MM.1S (cell line): ENCODE measurements around the gene RET.

ENCODE experiments used
- DNase-seq: peaks from one replicate; pipeline ENCODE4 v3.0.0-alpha.2; 2015
- H2AFZ ChIP-seq: fragments of 300-600 bp; sonication (generic); 2 replicates; pipeline ENCODE4 v1.6.0; 2016; ENCODE audit warnings: antibody characterized with exemption, low read length
- H3F3A ChIP-seq: fragments of 300-600 bp; sonication (generic); 2 replicates; pipeline ENCODE4 v1.6.1; 2016; ENCODE audit warnings: mild to moderate bottlenecking, antibody characterized with exemption, low read length, moderate library complexity, mixed read lengths; ENCODE audit not compliant: insufficient read depth
- H3K27ac ChIP-seq: fragments of 300-600 bp; sonication (generic); 2 replicates; pipeline ENCODE4 v1.5.1; 2016; ENCODE audit warnings: mild to moderate bottlenecking, low read length
- H3K27me3 ChIP-seq: fragments of 300-600 bp; sonication (generic); replicated peaks from 2 replicates; pipeline ENCODE4 v1.6.0; 2016; ENCODE audit warnings: low read length; ENCODE audit not compliant: insufficient read depth
- H3K36me3 ChIP-seq: fragments of 300-600 bp; sonication (generic); replicated peaks from 2 replicates; pipeline ENCODE4 v1.6.1; 2016; ENCODE audit warnings: mild to moderate bottlenecking, low read length, mixed read lengths; ENCODE audit not compliant: insufficient read depth
- H3K4me1 ChIP-seq: fragments of 300-600 bp; sonication (generic); 2 replicates; pipeline ENCODE4 v1.6.1; 2016; ENCODE audit warnings: low read length, mixed read lengths
- H3K4me2 ChIP-seq: fragments of 300-600 bp; sonication (generic); 2 replicates; pipeline ENCODE4 v1.6.0; 2016; ENCODE audit warnings: low read depth, low read length
- H3K4me3 ChIP-seq: fragments of 300-600 bp; sonication (generic); 2 replicates; pipeline ENCODE4 v1.5.1; 2016; ENCODE audit warnings: low read length, mixed read lengths
- H3K79me2 ChIP-seq: fragments of 300-600 bp; sonication (generic); 2 replicates; pipeline ENCODE4 v1.6.1; 2016; ENCODE audit warnings: mixed run types, low read length, mixed read lengths
- H3K9ac ChIP-seq: fragments of 300-600 bp; sonication (generic); 2 replicates; pipeline ENCODE4 v1.6.1; 2016; ENCODE audit warnings: low read length, mixed read lengths
- H3K9me2 ChIP-seq: fragments of 300-600 bp; sonication (generic); replicated peaks from 2 replicates; pipeline ENCODE4 v1.6.1; 2016; ENCODE audit warnings: mild to moderate bottlenecking, low read length, mixed read lengths; ENCODE audit not compliant: insufficient read depth
- H3K9me3 ChIP-seq: fragments of 300-600 bp; sonication (generic); replicated peaks from 2 replicates; pipeline ENCODE4 v1.6.1; 2016; ENCODE audit warnings: mild to moderate bottlenecking, low read length, mixed read lengths; ENCODE audit not compliant: insufficient read depth
- H4K20me1 ChIP-seq: fragments of 300-600 bp; sonication (generic); 2 replicates; pipeline ENCODE4 v1.6.1; 2016; ENCODE audit warnings: mild to moderate bottlenecking, low read length, moderate library complexity, mixed read lengths; ENCODE audit not compliant: insufficient read depth
- EZH2 ChIP-seq: fragments of 300-600 bp; sonication (generic); optimal IDR thresholded peaks from 2 replicates; pipeline ENCODE3; 2017; ENCODE audit warnings: low read depth, mild to moderate bottlenecking, antibody characterized with exemption, low read length, mixed read lengths
- EZH2phosphoT487 ChIP-seq: fragments of 300-600 bp; sonication (generic); IDR thresholded peaks from 2 replicates; pipeline ENCODE4 v1.6.1; 2018; ENCODE audit warnings: antibody characterized with exemption, low read length
- TF ChIP-seq, protein P1 (sequence below): fragments of 300-600 bp; sonication (generic); IDR thresholded peaks from 2 replicates; pipeline ENCODE4 v1.5.1; 2016; ENCODE audit warnings: antibody characterized with exemption, low read length, mixed read lengths

RET gene

DNA sequence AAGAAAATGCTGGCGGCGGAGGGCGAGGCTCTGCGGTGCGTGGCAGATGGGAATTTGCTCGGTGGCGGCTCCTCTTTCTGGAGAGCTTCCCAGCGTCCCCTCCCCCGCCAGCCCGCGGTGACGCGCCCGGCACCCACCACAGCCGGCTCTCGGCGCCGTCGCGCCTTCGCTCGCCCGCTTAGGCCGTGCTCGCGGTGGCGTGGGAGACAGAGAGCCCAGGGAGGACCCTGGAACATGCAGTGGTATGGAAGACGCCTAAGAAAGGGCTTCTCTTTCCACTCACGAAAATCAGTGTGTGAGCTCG lies 60.8 kb downstream of the RET start:
- peak overlapping the region; percentile 82; the same call in 1 of the 2 replicates for H3K27ac ChIP-seq
- H3K9me3 ChIP-seq, result no peaks in the 10 kb centered on the region
- H3K9me2 ChIP-seq, result no peaks in the 10 kb centered on the region
- TF ChIP-seq, protein P1, sequence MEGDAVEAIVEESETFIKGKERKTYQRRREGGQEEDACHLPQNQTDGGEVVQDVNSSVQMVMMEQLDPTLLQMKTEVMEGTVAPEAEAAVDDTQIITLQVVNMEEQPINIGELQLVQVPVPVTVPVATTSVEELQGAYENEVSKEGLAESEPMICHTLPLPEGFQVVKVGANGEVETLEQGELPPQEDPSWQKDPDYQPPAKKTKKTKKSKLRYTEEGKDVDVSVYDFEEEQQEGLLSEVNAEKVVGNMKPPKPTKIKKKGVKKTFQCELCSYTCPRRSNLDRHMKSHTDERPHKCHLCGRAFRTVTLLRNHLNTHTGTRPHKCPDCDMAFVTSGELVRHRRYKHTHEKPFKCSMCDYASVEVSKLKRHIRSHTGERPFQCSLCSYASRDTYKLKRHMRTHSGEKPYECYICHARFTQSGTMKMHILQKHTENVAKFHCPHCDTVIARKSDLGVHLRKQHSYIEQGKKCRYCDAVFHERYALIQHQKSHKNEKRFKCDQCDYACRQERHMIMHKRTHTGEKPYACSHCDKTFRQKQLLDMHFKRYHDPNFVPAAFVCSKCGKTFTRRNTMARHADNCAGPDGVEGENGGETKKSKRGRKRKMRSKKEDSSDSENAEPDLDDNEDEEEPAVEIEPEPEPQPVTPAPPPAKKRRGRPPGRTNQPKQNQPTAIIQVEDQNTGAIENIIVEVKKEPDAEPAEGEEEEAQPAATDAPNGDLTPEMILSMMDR, result peak; percentile 14
- TF ChIP-seq EZH2phosphoT487, result no peak
- peak overlapping the region; percentile 89 for H2AFZ ChIP-seq
- no peaks in the 10 kb centered on the region for H3K36me3 ChIP-seq
- peaks cover 40% of the 10 kb centered on the region for H3K4me1 ChIP-seq
- H3K9ac ChIP-seq, result peak overlapping the region; percentile 86
- H3K27me3 ChIP-seq, result no peaks in the 10 kb centered on the region
- peaks cover 47% of the 10 kb centered on the region for H3K79me2 ChIP-seq
- H4K20me1 ChIP-seq, result no peaks in the 10 kb centered on the region
- DNase-seq, result peak; percentile 31
- H3K4me3 ChIP-seq, result peak overlapping the region; percentile 75
- peaks cover 31% of the 10 kb centered on the region for H3F3A ChIP-seq
- peak overlapping the region; percentile 87 for H3K4me2 ChIP-seq

DNA sequence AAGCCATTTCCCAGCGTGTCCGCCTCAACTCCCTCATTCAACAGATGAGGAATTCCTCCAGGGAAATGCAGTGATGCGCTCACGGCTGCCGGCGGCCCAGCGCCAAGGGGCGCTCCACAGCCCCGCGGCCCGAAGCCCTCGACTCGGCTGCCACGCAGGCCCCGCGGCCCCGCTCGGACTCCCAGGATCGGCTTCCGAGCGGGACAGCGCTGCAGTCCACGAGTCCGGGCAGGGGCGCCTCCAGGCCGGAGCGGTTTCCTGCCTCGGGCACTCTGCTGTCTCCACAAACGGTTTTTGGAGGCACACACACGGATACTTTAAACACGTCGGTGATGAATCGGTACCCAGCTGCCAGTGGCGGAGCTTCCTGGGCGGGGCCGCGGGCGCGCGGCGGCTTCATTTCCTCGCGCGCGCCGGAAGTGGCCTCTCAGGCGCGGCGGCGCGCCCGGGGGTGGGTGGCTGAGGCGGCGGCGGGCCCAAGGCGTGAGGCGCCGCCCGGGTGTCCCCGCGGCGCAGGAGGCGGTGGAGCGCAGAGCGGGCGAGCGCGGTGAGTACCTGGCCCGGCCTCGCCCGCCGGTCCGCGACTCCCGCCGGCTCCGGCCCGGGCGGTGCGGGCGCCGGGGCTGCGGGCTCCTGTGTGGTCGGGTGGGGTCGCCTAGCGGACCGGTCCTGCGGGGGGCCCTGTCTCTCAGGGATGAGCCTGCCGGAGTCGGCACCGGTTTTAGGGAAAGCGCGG lies 61.3 kb downstream of the RET start, which contains the start of gene CSGALNACT2:
CSGALNACT2 (plus strand) TSS at position 425 of the 736 bp plus-strand sequence. CDS start 16,705 bp downstream, outside the sequence.
- peak within 1 kb of the TSS; percentile 89 for H2AFZ ChIP-seq
- H3K79me2 ChIP-seq, result peaks cover 52% of the 10 kb centered on the region
- peak within 1 kb of the TSS; percentile 75 for H3K4me3 ChIP-seq
- H3K4me2 ChIP-seq, result peak within 1 kb of the TSS; percentile 87
- H3F3A ChIP-seq, result peaks cover 31% of the 10 kb centered on the region
- H3K27ac ChIP-seq, result peak within 1 kb of the TSS; percentile 84
- peak within 1 kb of the TSS; percentile 86 for H3K9ac ChIP-seq
- peaks cover 44% of the 10 kb centered on the region for H3K4me1 ChIP-seq
- TF ChIP-seq EZH2 (no peak), EZH2phosphoT487 (no peak)
- TF ChIP-seq, protein P1, result no peak
- no peaks in the 10 kb centered on the region for H3K9me2 ChIP-seq
- no peaks in the 10 kb centered on the region for H3K27me3 ChIP-seq
- peak; percentile 91 for DNase-seq
- no peaks in the 10 kb centered on the region for H3K36me3 ChIP-seq
- H3K9me3 ChIP-seq, result no peaks in the 10 kb centered on the region
- no peaks in the 10 kb centered on the region for H4K20me1 ChIP-seq

DNA sequence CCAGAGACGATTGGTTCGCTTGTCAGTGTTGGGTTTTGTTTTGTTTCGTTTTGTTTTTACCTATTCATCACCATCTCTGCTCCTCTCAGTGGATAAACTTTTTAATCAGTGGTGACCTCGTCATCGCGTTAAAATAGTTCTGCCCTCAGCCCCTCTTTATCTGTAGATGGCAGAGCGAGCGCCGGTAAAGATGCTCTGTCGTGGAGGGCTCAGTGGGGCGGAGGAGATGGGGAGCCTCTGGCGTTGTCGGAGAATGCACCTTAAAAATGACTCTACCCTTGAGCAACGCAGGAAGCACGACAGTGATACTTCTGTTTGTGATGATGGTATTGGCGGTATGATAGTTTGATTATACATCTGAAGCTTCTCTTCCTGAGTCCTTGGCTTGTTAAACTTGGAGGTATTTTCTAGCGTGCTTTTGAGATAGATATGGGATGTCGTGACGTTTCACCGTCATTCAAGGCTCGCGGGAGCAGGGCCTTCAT lies 61.9 kb downstream of the RET start:
- TF ChIP-seq EZH2 (no peak), EZH2phosphoT487 (no peak)
- TF ChIP-seq, protein P1, result no peak
- Histone ChIP-seq H3K79me2 (peaks cover 58% of the 10 kb centered on the region), H3K9ac (peak overlapping the region; percentile 73), H3K4me2 (peak overlapping the region; percentile 71), H3K4me3 (peak overlapping the region; percentile 74), H3K27ac (peak overlapping the region; percentile 84), H3K9me3 (no peaks in the 10 kb centered on the region), H3K27me3 (no peaks in the 10 kb centered on the region), H3K9me2 (no peaks in the 10 kb centered on the region), H3F3A (peaks cover 31% of the 10 kb centered on the region), H3K4me1 (peaks cover 41% of the 10 kb centered on the region), H2AFZ (no peak overlapping the region; the same call in 1 of the 2 replicates), H4K20me1 (no peaks in the 10 kb centered on the region), H3K36me3 (no peaks in the 10 kb centered on the region)
- DNase-seq, result peak; percentile 71
